Testis (tissue), 2 donors: Measurements from ENCODE around the gene BSPRY.

Source experiments
- POLR2A ChIP-seq: fragments of 450-650 bp; IDR thresholded peaks from one replicate; pipeline ENCODE4 v1.6.1; 2017; ENCODE audit warnings: antibody characterized with exemption, mild to moderate bottlenecking, moderate library complexity
- TF ChIP-seq, protein P1 (sequence below), 3 experiments: fragments of 450-650 bp in 2 of 3; fragments of 200-600 bp in 1 of 3; sonication (generic) in 1 of 3; IDR thresholded peaks; one replicate each; pipeline ENCODE4 v1.5.1; 2016 to 2019; ENCODE audit warnings: antibody characterized with exemption in 3 of 3, mild to moderate bottlenecking in 2 of 3, moderate library complexity in 1 of 3

DNA sequence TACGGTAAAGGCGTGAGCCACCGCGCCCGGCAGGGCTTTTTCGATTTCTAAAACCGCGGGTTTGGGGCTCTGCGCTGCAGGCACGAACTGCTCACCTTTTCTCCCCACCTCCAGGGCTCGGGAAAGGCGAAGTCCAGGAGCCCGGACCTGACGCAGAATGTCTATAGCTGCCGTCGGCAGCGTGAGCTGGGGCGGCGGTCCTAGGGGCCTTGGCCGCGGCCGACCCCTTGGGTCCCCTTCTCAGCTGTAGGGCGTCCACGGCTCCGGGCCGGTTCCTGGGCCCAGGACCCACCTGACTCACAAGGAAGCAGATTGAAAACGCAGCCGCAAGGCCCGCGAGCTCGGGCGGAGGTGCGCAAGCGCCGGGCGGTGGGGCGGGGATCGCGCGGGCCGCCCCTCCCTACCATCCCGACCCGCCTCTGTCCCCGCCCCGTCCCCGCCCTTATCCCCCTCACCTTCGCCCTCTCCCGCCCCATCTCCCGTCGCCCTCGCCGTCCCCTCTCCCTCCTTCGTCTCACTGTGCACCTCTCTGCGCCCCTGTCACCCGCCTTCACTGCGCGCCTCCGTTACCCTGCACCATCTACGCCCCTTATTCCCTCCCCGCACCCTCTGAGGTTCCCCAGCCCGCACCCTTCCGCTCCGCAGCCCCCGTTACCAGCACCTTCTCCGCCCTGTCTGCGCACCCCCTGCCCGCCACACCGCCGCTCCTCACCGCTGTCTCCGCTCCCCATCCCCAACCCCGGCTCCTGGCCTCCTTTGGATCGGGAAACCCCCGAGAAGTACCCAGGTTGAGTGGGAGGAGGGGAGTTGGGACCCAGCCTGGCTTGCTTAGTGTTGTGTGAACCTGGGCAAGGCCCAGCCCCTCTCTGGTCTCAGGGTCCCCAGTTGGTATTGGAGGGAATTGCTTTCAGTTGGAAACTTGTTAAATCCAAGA is 27.6 kb downstream of the BSPRY start, which contains the start of gene HDHD3:
- TF ChIP-seq POLR2A = no peak
- TF ChIP-seq, protein P1, sequence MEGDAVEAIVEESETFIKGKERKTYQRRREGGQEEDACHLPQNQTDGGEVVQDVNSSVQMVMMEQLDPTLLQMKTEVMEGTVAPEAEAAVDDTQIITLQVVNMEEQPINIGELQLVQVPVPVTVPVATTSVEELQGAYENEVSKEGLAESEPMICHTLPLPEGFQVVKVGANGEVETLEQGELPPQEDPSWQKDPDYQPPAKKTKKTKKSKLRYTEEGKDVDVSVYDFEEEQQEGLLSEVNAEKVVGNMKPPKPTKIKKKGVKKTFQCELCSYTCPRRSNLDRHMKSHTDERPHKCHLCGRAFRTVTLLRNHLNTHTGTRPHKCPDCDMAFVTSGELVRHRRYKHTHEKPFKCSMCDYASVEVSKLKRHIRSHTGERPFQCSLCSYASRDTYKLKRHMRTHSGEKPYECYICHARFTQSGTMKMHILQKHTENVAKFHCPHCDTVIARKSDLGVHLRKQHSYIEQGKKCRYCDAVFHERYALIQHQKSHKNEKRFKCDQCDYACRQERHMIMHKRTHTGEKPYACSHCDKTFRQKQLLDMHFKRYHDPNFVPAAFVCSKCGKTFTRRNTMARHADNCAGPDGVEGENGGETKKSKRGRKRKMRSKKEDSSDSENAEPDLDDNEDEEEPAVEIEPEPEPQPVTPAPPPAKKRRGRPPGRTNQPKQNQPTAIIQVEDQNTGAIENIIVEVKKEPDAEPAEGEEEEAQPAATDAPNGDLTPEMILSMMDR (IDR thresholded peaks at IDR 0.05) = no peak
